CD4-positive, alpha-beta T cell (primary cell): Measurements from ENCODE around the gene LRRTM4. TPM values are rescaled to one million over a fixed set of nuclear protein-coding genes. Genes with fewer than 3 reads are reported as not detected.

ENCODE experiments used
- ATAC-seq: fragments of 200-7000 bp; cut with Tn5 transposase; one replicate; pipeline ENCODE4 v1.10.0; 2022; ENCODE audit warnings: mild to moderate bottlenecking; ENCODE audit not compliant: poor library complexity
- CTCF ChIA-PET: fragments of 350-600 bp; sonication (Branson Sonifier 250); formaldehyde crosslinking; loops from one replicate; lab custom pipeline; 2021; ENCODE audit warnings: antibody characterized with exemption, inconsistent platforms; lab: Charles Lee
- POLR2A ChIA-PET: fragments of 350-600 bp; sonication (Branson Sonifier 250); formaldehyde crosslinking; loops from one replicate; lab custom pipeline; 2021; ENCODE audit warnings: antibody characterized with exemption, inconsistent platforms; lab: Charles Lee
- DNase-seq, 14 experiments: peaks; one replicate each; pipeline ENCODE4 v3.0.0-alpha.2; 2013 to 2020; ENCODE audit warnings: mixed read lengths in 2 of 14
- H3K27ac ChIP-seq, 2 donors: one replicate each; pipeline versions ENCODE4 v1.5.1 to v1.7.0; 2013; ENCODE audit warnings: low read length in 2 of 2, low read depth in 1 of 2, mild to moderate bottlenecking in 1 of 2
- H3K27me3 ChIP-seq, 2 experiments: 1 replicate in 1 of 2; 2 replicates in 1 of 2; pipeline versions ENCODE4 v1.6.1 to v1.7.0; 2013; ENCODE audit warnings: low read length in 2 of 2, control low read depth in 1 of 2, mild to moderate bottlenecking in 1 of 2, moderate library complexity in 1 of 2; ENCODE audit not compliant: insufficient read depth in 2 of 2, control insufficient read depth in 1 of 2
- H3K36me3 ChIP-seq: one replicate; pipeline ENCODE4 v1.6.1; 2013; ENCODE audit warnings: low read length, control low read depth; ENCODE audit not compliant: insufficient read depth
- H3K4me1 ChIP-seq: one replicate; pipeline ENCODE4 v1.6.1; 2013; ENCODE audit warnings: low read length, control low read depth; ENCODE audit not compliant: insufficient read depth
- H3K4me3 ChIP-seq: one replicate; pipeline ENCODE4 v1.5.1; 2013; ENCODE audit warnings: mild to moderate bottlenecking, low read length, moderate library complexity
- H3K9me3 ChIP-seq, 2 experiments: 1 replicate in 1 of 2; 2 replicates in 1 of 2; pipeline versions ENCODE4 v1.6.1 to v1.7.0; 2013; ENCODE audit warnings: low read length in 2 of 2, mild to moderate bottlenecking in 2 of 2, control low read depth in 1 of 2, moderate library complexity in 1 of 2; ENCODE audit not compliant: control insufficient read depth in 1 of 2, insufficient read depth in 1 of 2
- H3K27ac Mint-ChIP-seq: one replicate; pipeline ENCODE4 v1.8.0; 2020; ENCODE audit warnings: mixed read lengths
- H3K27me3 Mint-ChIP-seq: one replicate; pipeline ENCODE4 v1.8.0; 2021; ENCODE audit warnings: mixed read lengths
- H3K36me3 Mint-ChIP-seq: one replicate; pipeline ENCODE4 v1.8.0; 2021; ENCODE audit warnings: low read depth, mixed read lengths
- H3K4me1 Mint-ChIP-seq: one replicate; pipeline ENCODE4 v1.8.0; 2021; ENCODE audit warnings: low read depth, mixed read lengths
- H3K4me3 Mint-ChIP-seq: one replicate; pipeline ENCODE4 v1.8.0; 2020; ENCODE audit warnings: mild to moderate bottlenecking, mixed read lengths
- H3K9me3 Mint-ChIP-seq: one replicate; pipeline ENCODE4 v1.8.0; 2020; ENCODE audit warnings: mixed read lengths
- intact Hi-C, 2 experiments: fragments of 100-400 bp; cut with DNase I in 1 of 2; cut with micrococcal nuclease in 1 of 2; formaldehyde crosslinking; loops; one replicate each; pipeline versions ENCODE4 v1.15.1 to v1.9.0; 2023 to 2025; cut with DNase I, micrococcal nuclease
- total RNA-seq, 174 experiments: library from RNA in 2 of 174; stranded (reverse) in 2 of 174; gene quantifications; one replicate each; pipeline ENCODE4 v1.2.3 and lab custom pipeline; 2021 to 2026
- TF ChIP-seq, protein P1 (sequence below): fragments of 200-600 bp; IDR thresholded peaks from one replicate; pipeline ENCODE4 v1.8.0; 2022; ENCODE audit warnings: antibody characterized with exemption, mild to moderate bottlenecking

LRRTM4 gene
- total RNA-seq, 2 experiments from 2014 or later, result not detected

DNA sequence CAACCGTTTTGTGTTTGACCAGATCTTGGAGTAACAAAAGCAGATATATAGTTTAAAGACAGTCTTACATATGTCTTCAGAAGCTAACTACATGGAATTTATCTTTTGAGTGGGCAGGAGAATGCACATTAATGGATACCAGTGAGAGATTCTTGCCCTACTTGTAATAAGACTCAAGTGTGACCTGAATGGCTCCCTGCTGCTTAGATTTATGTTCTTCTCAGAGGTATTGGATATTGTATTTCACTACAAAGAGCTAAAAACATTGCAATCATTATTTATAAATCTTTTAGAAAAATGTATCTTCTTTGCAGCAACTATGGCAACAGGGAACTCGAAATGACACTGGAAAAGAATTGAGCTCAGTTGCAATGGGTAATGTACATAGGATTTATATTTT, 227.7 kb downstream of the LRRTM4 start:
- Mint-ChIP-seq H3K27ac (no peak overlapping the region), H3K9me3 (peaks cover 10% of the 10 kb centered on the region), H3K4me1 (no peaks in the 10 kb centered on the region), H3K27me3 (no peaks in the 10 kb centered on the region), H3K36me3 (no peaks in the 10 kb centered on the region), H3K4me3 (no peak overlapping the region)
- no peak for ATAC-seq
- H3K27ac ChIP-seq, result no peak overlapping the region
- H3K36me3 ChIP-seq, result no peaks in the 10 kb centered on the region
- no peak overlapping the region for H3K4me3 ChIP-seq
- DNase-seq, result no peak
- intact Hi-C loops, result no loop called here
- TF ChIP-seq, protein P1, sequence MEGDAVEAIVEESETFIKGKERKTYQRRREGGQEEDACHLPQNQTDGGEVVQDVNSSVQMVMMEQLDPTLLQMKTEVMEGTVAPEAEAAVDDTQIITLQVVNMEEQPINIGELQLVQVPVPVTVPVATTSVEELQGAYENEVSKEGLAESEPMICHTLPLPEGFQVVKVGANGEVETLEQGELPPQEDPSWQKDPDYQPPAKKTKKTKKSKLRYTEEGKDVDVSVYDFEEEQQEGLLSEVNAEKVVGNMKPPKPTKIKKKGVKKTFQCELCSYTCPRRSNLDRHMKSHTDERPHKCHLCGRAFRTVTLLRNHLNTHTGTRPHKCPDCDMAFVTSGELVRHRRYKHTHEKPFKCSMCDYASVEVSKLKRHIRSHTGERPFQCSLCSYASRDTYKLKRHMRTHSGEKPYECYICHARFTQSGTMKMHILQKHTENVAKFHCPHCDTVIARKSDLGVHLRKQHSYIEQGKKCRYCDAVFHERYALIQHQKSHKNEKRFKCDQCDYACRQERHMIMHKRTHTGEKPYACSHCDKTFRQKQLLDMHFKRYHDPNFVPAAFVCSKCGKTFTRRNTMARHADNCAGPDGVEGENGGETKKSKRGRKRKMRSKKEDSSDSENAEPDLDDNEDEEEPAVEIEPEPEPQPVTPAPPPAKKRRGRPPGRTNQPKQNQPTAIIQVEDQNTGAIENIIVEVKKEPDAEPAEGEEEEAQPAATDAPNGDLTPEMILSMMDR, result no peak
- H3K27me3 ChIP-seq, result no peaks in the 10 kb centered on the region
- CTCF ChIA-PET, result no interaction called here
- peaks cover 4 to 5% of the 10 kb centered on the region in 2 experiments for H3K9me3 ChIP-seq
- POLR2A ChIA-PET, result no interaction called here
- H3K4me1 ChIP-seq, result no peaks in the 10 kb centered on the region

DNA sequence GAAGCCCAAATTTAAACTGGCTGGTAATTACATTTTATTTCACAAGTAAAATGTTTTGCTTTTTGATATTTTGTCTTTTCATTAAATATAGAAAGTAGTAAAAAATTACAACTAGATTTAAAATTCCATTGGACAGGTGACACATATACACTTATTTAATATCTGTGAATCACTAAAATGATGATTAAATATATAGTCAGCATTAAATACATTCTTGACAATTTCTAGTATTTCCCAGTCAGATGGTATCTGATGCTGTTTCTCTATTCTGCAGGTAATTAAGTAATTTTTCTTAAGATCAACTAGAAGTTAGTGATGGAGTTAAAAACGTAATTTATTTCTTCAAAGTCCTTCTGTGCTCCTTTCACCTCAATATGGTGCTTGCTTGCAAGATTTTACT, 237.8 kb downstream of the LRRTM4 start:
- ChIA-PET CTCF (no interaction called here), POLR2A (no interaction called here)
- no peak for ATAC-seq
- TF ChIP-seq, protein P1, result no peak
- Histone ChIP-seq H3K27me3 (no peaks in the 10 kb centered on the region), H3K4me1 (no peaks in the 10 kb centered on the region), H3K4me3 (no peak overlapping the region), H3K36me3 (no peaks in the 10 kb centered on the region), H3K27ac (no peak overlapping the region), H3K9me3 (no peaks in the 10 kb centered on the region)
- Mint-ChIP-seq H3K4me3 (no peak overlapping the region), H3K27ac (no peak overlapping the region), H3K4me1 (no peaks in the 10 kb centered on the region), H3K9me3 (peaks cover 6% of the 10 kb centered on the region), H3K27me3 (no peaks in the 10 kb centered on the region), H3K36me3 (no peaks in the 10 kb centered on the region)
- no peak for DNase-seq
- intact Hi-C loops, result no loop called here

DNA sequence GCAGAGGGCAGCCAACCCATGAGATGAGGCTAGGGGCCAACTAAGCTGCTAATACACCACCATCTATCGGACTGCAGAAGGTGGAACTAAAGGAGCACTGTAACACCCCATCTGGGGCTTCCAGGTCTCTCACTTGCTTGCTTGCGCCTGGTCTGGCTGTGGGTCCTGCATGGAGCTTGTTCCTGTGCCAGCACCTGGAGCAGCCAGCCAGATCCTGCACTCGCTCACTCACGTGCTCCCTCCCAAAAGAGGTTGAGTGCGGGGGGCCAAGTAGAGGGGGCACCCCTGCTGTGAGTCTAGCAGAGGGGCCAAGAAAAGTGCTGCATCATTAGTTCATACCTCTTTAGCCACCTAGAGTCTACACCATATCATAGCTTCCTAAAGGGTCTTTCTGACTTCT, 250.9 kb downstream of the LRRTM4 start:
- DNase-seq, result peak in 1 of 14 experiments; percentile 2
- Mint-ChIP-seq H3K27ac (no peak overlapping the region), H3K4me1 (no peaks in the 10 kb centered on the region), H3K9me3 (peaks cover 12% of the 10 kb centered on the region), H3K4me3 (no peak overlapping the region), H3K27me3 (no peaks in the 10 kb centered on the region), H3K36me3 (no peaks in the 10 kb centered on the region)
- CTCF ChIA-PET, result no interaction called here
- intact Hi-C loops, result no loop called here
- no peak for ATAC-seq
- Histone ChIP-seq H3K9me3 (peaks cover 0 to 5% of the 10 kb centered on the region in 2 experiments), H3K36me3 (no peaks in the 10 kb centered on the region), H3K4me1 (no peaks in the 10 kb centered on the region), H3K27me3 (no peaks in the 10 kb centered on the region), H3K4me3 (no peak overlapping the region), H3K27ac (no peak overlapping the region)
- POLR2A ChIA-PET, result no interaction called here
- TF ChIP-seq, protein P1, result no peak
